Measurements from ENCODE around the gene SNORC.
"Not testable (repeated sequence)": the region's sequence is repeated elsewhere in the genome, so short reads cannot be mapped to it uniquely, and the experiment has no call there.

Gene SNORC

GRCh38 chr2:232870018-232870765, at the start of gene SNORC:
Gene SNORC, plus strand, starts transcription at chr2:232870264. Its CDS starts 78 bp downstream, at chr2:232870342.
- DNase-seq: no peak

GRCh38 chr2:232829988-232830387, 40.1 kb upstream of the SNORC start:
- DNase-seq: no peak

GRCh38 chr2:232831496-232831895, 38.6 kb upstream of the SNORC start:
- no peak for DNase-seq

- no peak for DNase-seq
Observed at GRCh38 chr2:232833830-232834229, 36.2 kb upstream of the SNORC start.

- DNase-seq: no peak
Observed at GRCh38 chr2:232835687-232836208, 34.3 kb upstream of the SNORC start.

GRCh38 chr2:232836934-232837333, 33.1 kb upstream of the SNORC start:
- no peak for DNase-seq

GRCh38 chr2:232838406-232838874, 31.6 kb upstream of the SNORC start:
- peak; percentile 84 for DNase-seq

- DNase-seq: no peak
Observed at GRCh38 chr2:232839411-232840079, 30.5 kb upstream of the SNORC start.

GRCh38 chr2:232842689-232843088, 27.4 kb upstream of the SNORC start:
- no peak for DNase-seq

GRCh38 chr2:232843834-232844233, 26.2 kb upstream of the SNORC start:
- DNase-seq: no peak

- no peak for DNase-seq
Observed at GRCh38 chr2:232846055-232846454, 24.0 kb upstream of the SNORC start.

GRCh38 chr2:232850039-232850438, 20.0 kb upstream of the SNORC start:
- no peak for DNase-seq

- DNase-seq: not testable (repeated sequence)
Observed at GRCh38 chr2:232852081-232852480, 18.0 kb upstream of the SNORC start.

GRCh38 chr2:232852676-232853075, 17.4 kb upstream of the SNORC start:
- no peak for DNase-seq

- no peak for DNase-seq
Observed at GRCh38 chr2:232854082-232854481, 16.0 kb upstream of the SNORC start.

GRCh38 chr2:232857158-232857563, 12.9 kb upstream of the SNORC start:
- DNase-seq: no peak

- no peak for DNase-seq
Observed at GRCh38 chr2:232859385-232859916, 10.6 kb upstream of the SNORC start.

- DNase-seq: no peak
Observed at GRCh38 chr2:232860593-232861241, 9.3 kb upstream of the SNORC start.

GRCh38 chr2:232861353-232861752, 8.7 kb upstream of the SNORC start:
- DNase-seq: no peak

GRCh38 chr2:232863996-232864395, 6.1 kb upstream of the SNORC start:
- no peak for DNase-seq

- DNase-seq: no peak
Observed at GRCh38 chr2:232865165-232865564, 4.9 kb upstream of the SNORC start.

GRCh38 chr2:232866104-232866503, 4.0 kb upstream of the SNORC start:
- DNase-seq: no peak

Data from activated CD4-positive, alpha-beta T cell treated with anti-CD3 and anti-CD28 coated beads, Interleukin-2, Interleukin-6, amounts not matched to agents 100 ng/mL and 50 ng/mL, durations not matched to agents 16 hours and 8 hours (primary cell).